K562 (cell line): Measurements from ENCODE around the gene CNNM3. TPM values are rescaled to one million over a fixed set of nuclear protein-coding genes. Genes with fewer than 3 reads are reported as not detected.

Source experiments
- ATAC-seq: fragments of 200-7000 bp; cut with Tn5 transposase; 3 replicates; pipeline ENCODE4 v1.9.1; 2020; ENCODE audit warnings: moderate library complexity
- BruUV-seq: library from RNA; stranded (reverse); fragments of 400-500 nt; replicated peaks from 2 replicates; lab custom pipeline; 2021; lab: Mats Ljungman, UMichigan
- CTCF ChIA-PET: fragments of 300-600 bp; formaldehyde crosslinking; extraction: SDS; loops from one replicate; lab custom pipeline; 2021; ENCODE audit warnings: low intra/inter-chr PET ratio; lab: Yijun Ruan, JAX
- POLR2A ChIA-PET: fragments of 300-600, 350-650 bp; sonication (Branson Sonifier 250); formaldehyde crosslinking; extraction: SDS; loops from one replicate; lab custom pipeline; 2021; ENCODE audit warnings: antibody characterized with exemption, inconsistent platforms; lab: Yijun Ruan, JAX
- DNase-seq, 4 experiments: peaks; one replicate each; pipeline versions ENCODE4 v3.0.0 to v3.0.0-alpha.2; 2011 to 2018; ENCODE audit warnings: low spot score in 3 of 4, mixed read lengths in 3 of 4; ENCODE audit errors: extremely low read depth in 1 of 4
- FAIRE-seq: peaks from 2 replicates; lab custom pipeline; 2011; peaks lifted over from hg19 to GRCh38; lab: Jason Lieb, UNC
- H2AFZ ChIP-seq: 2 replicates; pipeline ENCODE4 v1.6.0; 2011; ENCODE audit warnings: low read depth, low read length, control low read depth, inconsistent platforms
- H3K27ac ChIP-seq: fragments of 200-600 bp; 3 replicates; pipeline ENCODE4 v1.8.0; 2011; ENCODE audit warnings: low read depth, mild to moderate bottlenecking, control low read depth, inconsistent platforms, low read length, moderate library complexity, mixed read lengths; ENCODE audit errors: extremely low read depth
- H3K27me3 ChIP-seq, 2 experiments: fragments of 300-600 bp in 1 of 2; 2 replicates in 1 of 2; 3 replicates in 1 of 2; pipeline versions ENCODE4 v1.6.0 to v1.8.0; 2011; ENCODE audit warnings: inconsistent platforms in 2 of 2, low read length in 2 of 2, mild to moderate bottlenecking in 1 of 2, mixed read lengths in 1 of 2, moderate library complexity in 1 of 2; ENCODE audit not compliant: control insufficient read depth in 2 of 2, insufficient read depth in 2 of 2
- H3K36me3 ChIP-seq: fragments of 300-600 bp; 3 replicates; pipeline ENCODE4 v1.8.0; 2011; ENCODE audit warnings: mild to moderate bottlenecking, low read length, inconsistent platforms; ENCODE audit not compliant: control insufficient read depth, insufficient read depth
- H3K4me1 ChIP-seq, 2 experiments: fragments of 200-600 bp in 1 of 2; replicated peaks in 1 of 2; 2 replicates in 1 of 2; 3 replicates in 1 of 2; pipeline versions ENCODE4 v1.5.1 to v1.8.0; 2011; ENCODE audit warnings: inconsistent platforms in 2 of 2, low read length in 2 of 2, mild to moderate bottlenecking in 1 of 2, mixed read lengths in 1 of 2, moderate library complexity in 1 of 2; ENCODE audit not compliant: control insufficient read depth in 2 of 2, insufficient read depth in 2 of 2
- H3K4me2 ChIP-seq: 2 replicates; pipeline ENCODE4 v1.6.1; 2011; ENCODE audit warnings: low read length, control low read depth, inconsistent platforms, mixed read lengths; ENCODE audit not compliant: insufficient read depth
- H3K4me3 ChIP-seq: fragments of 200-600 bp; sonication (generic), shearing (Covaris generic); 2 replicates; pipeline ENCODE4 v1.5.1; 2016; ENCODE audit warnings: control low read depth, inconsistent platforms
- H3K79me2 ChIP-seq: fragments of 200-600 bp; 3 replicates; pipeline ENCODE4 v1.8.0; 2011; ENCODE audit warnings: low read length, inconsistent platforms; ENCODE audit not compliant: control insufficient read depth, insufficient read depth
- H3K9ac ChIP-seq, 2 experiments: 2 replicates each; pipeline versions ENCODE4 v1.6.0 to v1.6.1; 2011; ENCODE audit warnings: low read depth in 2 of 2, low read length in 2 of 2, control low read depth in 1 of 2, inconsistent platforms in 1 of 2, mild to moderate bottlenecking in 1 of 2, mixed read lengths in 1 of 2; ENCODE audit not compliant: insufficient read depth in 1 of 2
- H3K9me1 ChIP-seq: one replicate; pipeline ENCODE4 v1.6.0; 2011; ENCODE audit warnings: inconsistent platforms, mild to moderate bottlenecking, low read length, moderate library complexity; ENCODE audit not compliant: control insufficient read depth, insufficient read depth
- H3K9me3 ChIP-seq: replicated peaks from 2 replicates; pipeline ENCODE4 v1.5.1; 2011; ENCODE audit warnings: low read depth, low read length, inconsistent platforms; ENCODE audit not compliant: control insufficient read depth, insufficient read depth
- H4K20me1 ChIP-seq: replicated peaks from 2 replicates; pipeline ENCODE4 v1.6.1; 2011; ENCODE audit warnings: low read length, inconsistent platforms, mixed read lengths; ENCODE audit not compliant: control insufficient read depth, insufficient read depth
- ATF7 ChIP-seq: fragments of 450-650 bp; IDR thresholded peaks from 2 replicates; pipeline ENCODE4 v1.7.1; 2014; ENCODE audit warnings: mild to moderate bottlenecking, moderate library complexity
- CBFA2T2 ChIP-seq: fragments of 450-650 bp; conservative IDR thresholded peaks from 2 replicates; pipeline ENCODE4 v1.6.1; 2017; ENCODE audit warnings: mild to moderate bottlenecking
- CREBBP ChIP-seq: IDR thresholded peaks from one replicate; pipeline ENCODE4 v1.6.1; 2012; ENCODE audit warnings: low read depth, mild to moderate bottlenecking, control low read depth, inconsistent platforms, low read length
- ETV6 ChIP-seq, 3 experiments: fragments of 150-350 bp in 1 of 3; sonication (generic) in 1 of 3; formaldehyde crosslinking in 1 of 3; IDR thresholded peaks; 2 replicates each; pipeline versions ENCODE4 v1.6.1 to v1.8.0; 2014 to 2022; ENCODE audit warnings: borderline replicate concordance in 2 of 3, low read depth in 2 of 3, antibody characterized with exemption in 1 of 3, low read length in 1 of 3, mild to moderate bottlenecking in 1 of 3, missing genetic modification reagents in 1 of 3
- POLR2G ChIP-seq: fragments of 200-400 bp; formaldehyde crosslinking; IDR thresholded peaks from 2 replicates; pipeline ENCODE4 v1.6.1; 2017; ENCODE audit warnings: low read depth, mild to moderate bottlenecking, antibody characterized with exemption, low read length, moderate library complexity
- WGBS: fragments of 100-300 bp; shearing (Covaris generic); methylation state at CpG from one replicate; pipeline ENCODE4 v1.1.6; 2016; ENCODE audit warnings: low coverage, mixed read lengths; ENCODE audit not compliant: insufficient coverage; ENCODE audit errors: missing lambda C conversion rate; 5-methylcytosine and 5-hydroxymethylcytosine counted together
- in situ Hi-C: fragments of 300-500 bp; cut with MboI; formaldehyde crosslinking; loops from 4 replicates; pipeline ENCODE4 v1.15.0; 2018; ENCODE audit warnings: inconsistent platforms, mixed read lengths
- intact Hi-C: fragments of 100-400 bp; cut with micrococcal nuclease; formaldehyde crosslinking; loops from 2 replicates; pipeline ENCODE4 v1.14.2; 2022
- polyA plus RNA-seq, 8 experiments: library from polyadenylated mRNA; depleted of rRNA in 4 of 8; stranded (reverse) in 5 of 8; unstranded in 3 of 8; fragments of >200 nt; fragmentation: Nextera tagmentation in 2 of 8; fragmentation: Illumina TruSeq in 1 of 8; extraction: Ambion mirVana in 2 of 8; extraction: Trizol in 1 of 8; gene quantifications; 2 replicates each; pipeline versions ENCODE4 v1.2.1 to v1.2.3, GENCODE V29; 2011 to 2014; ENCODE audit warnings: inconsistent platforms in 1 of 8, missing spikeins in 1 of 8
- total RNA-seq, 7 experiments: library from RNA; depleted of rRNA in 6 of 7; stranded (reverse); fragments of >200 nt in 6 of 7; fragmentation: Illumina TruSeq in 2 of 7; extraction: Trizol in 2 of 7; gene quantifications; 2 replicates each; pipeline versions ENCODE4 v1.2.1 to v1.2.3, GENCODE V29; 2011 to 2021; ENCODE audit warnings: low replicate concordance in 1 of 7
- TF ChIP-seq, protein P1 (sequence below): fragments of 250-450 bp; sonication (Bioruptor Pico); IDR thresholded peaks from 2 replicates; pipeline ENCODE4 v1.5.0; 2021; ENCODE audit warnings: mild to moderate bottlenecking, borderline replicate concordance
- TF ChIP-seq, protein P2 (sequence below): fragments of 250-450 bp; sonication (Bioruptor Pico); IDR thresholded peaks from 2 replicates; pipeline ENCODE4 v1.8.0; 2021; ENCODE audit warnings: borderline replicate concordance, mild to moderate bottlenecking, moderate library complexity; ENCODE audit not compliant: poor library complexity, severe bottlenecking

Gene CNNM3
- total and polyA plus RNA-seq, 9 of the 15 experiments (the other 6 are each of a cell fraction or from before 2014, with no cell fraction given) = 1.4 to 16.9 (median 6.5) TPM

DNA sequence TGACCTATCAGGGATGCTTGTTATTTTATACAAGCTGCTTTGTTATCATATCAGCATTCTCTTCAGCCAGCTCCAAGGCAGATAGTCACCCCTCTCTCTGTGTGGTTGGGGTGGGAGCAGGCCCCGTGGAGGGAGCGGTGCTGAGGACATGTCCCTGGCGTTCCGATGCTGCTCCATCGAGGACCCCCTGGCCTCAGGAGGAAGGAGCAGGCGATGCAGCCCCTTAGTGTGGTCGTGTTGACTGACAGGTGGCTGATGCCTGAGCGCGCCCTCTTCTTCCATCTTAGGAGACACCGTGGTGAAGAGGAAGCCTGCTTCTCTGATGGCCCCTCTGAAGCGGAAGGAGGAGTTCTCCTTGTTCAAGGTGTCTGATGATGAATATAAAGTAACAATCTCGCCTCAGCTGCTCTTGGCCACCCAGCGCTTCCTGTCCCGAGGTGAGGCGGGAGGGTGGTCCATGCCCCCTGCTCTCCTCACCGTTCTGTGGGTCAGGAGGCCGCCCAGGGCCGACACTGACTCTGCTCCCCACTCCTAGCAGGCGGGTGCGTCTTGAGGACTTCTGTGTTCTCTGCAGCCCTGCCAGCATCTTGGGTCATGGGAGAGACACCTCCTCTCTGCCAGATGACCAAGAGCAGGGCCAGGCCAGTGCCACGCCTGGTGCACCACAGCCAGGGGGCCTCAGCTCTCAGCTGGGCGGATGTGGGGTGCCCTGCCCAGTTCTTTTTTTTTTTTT is 10.6 kb downstream of the CNNM3 start:
- Histone ChIP-seq H3K79me2 (peaks cover 8% of the 10 kb centered on the region), H3K9me3 (no peaks in the 10 kb centered on the region), H2AFZ (no peak overlapping the region), H3K27me3 (no peaks in the 10 kb centered on the region), H3K4me1 (peaks cover 7 to 9% of the 10 kb centered on the region in 2 experiments; a peak in 4 of 5 replicates), H3K27ac (no peak overlapping the region), H3K4me2 (no peak overlapping the region), H4K20me1 (peaks cover 12% of the 10 kb centered on the region; the same call in 1 of the 2 replicates), H3K9ac (peak overlapping the region in 1 of 2 experiments; percentile 68; a peak in 1 of 4 replicates), H3K36me3 (peaks cover 84% of the 10 kb centered on the region), H3K9me1 (no peaks in the 10 kb centered on the region), H3K4me3 (no peak overlapping the region)
- WGBS = 94% methylated on average over 22 of the region's 22 CpGs
- no peak for FAIRE-seq
- ATAC-seq = no peak
- POLR2A ChIA-PET = interaction anchor here (0.8 kb wide), 1 partner anchor 14 kb away, joined by 3 read pairs; no protein-coding TSS in a partner anchor
- in situ Hi-C loops = no loop called here
- DNase-seq = no peak
- CTCF ChIA-PET = no interaction called here
- intact Hi-C loops = no loop called here
- BruUV-seq = no TSS peak
- no peak for TF ChIP-seq CREBBP
- TF ChIP-seq CBFA2T2 = no peak
- TF ChIP-seq, protein P1, sequence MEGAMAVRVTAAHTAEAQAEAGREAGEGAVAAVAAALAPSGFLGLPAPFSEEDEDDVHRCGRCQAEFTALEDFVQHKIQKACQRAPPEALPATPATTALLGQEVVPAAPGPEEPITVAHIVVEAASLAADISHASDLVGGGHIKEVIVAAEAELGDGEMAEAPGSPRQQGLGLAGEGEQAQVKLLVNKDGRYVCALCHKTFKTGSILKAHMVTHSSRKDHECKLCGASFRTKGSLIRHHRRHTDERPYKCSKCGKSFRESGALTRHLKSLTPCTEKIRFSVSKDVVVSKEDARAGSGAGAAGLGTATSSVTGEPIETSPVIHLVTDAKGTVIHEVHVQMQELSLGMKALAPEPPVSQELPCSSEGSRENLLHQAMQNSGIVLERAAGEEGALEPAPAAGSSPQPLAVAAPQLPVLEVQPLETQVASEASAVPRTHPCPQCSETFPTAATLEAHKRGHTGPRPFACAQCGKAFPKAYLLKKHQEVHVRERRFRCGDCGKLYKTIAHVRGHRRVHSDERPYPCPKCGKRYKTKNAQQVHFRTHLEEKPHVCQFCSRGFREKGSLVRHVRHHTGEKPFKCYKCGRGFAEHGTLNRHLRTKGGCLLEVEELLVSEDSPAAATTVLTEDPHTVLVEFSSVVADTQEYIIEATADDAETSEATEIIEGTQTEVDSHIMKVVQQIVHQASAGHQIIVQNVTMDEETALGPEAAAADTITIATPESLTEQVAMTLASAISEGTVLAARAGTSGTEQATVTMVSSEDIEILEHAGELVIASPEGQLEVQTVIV (CRISPR knock-in tag) = no peak
- TF ChIP-seq, protein P2, sequence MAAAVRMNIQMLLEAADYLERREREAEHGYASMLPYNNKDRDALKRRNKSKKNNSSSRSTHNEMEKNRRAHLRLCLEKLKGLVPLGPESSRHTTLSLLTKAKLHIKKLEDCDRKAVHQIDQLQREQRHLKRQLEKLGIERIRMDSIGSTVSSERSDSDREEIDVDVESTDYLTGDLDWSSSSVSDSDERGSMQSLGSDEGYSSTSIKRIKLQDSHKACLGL (CRISPR knock-in tag) = no peak
- no peak for TF ChIP-seq ATF7
- TF ChIP-seq ETV6 (IDR thresholded peaks at IDR 0.05; ENCODE audit: borderline replicate concordance in 1 of 2, low read depth in 2 of 2, low read length in 1 of 2) = no peak
- TF ChIP-seq ETV6 (CRISPR knock-in tag; IDR thresholded peaks at IDR 0.05; ENCODE audit: borderline replicate concordance) = no peak
- TF ChIP-seq POLR2G = peak; percentile 39; the same call in 1 of the 2 replicates
